ENCODE measurements around the gene RHO.

DNA sequence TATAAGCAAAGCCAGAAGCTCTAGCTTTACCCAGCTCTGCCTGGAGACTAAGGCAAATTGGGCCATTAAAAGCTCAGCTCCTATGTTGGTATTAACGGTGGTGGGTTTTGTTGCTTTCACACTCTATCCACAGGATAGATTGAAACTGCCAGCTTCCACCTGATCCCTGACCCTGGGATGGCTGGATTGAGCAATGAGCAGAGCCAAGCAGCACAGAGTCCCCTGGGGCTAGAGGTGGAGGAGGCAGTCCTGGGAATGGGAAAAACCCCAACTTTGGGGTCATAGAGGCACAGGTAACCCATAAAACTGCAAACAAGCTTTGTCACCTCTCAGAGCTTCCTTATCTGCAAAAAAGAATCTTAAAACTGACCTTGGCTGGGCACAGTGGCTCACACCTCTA is 6.6 kb downstream of the RHO start:
- TF ChIP-seq, protein P1, sequence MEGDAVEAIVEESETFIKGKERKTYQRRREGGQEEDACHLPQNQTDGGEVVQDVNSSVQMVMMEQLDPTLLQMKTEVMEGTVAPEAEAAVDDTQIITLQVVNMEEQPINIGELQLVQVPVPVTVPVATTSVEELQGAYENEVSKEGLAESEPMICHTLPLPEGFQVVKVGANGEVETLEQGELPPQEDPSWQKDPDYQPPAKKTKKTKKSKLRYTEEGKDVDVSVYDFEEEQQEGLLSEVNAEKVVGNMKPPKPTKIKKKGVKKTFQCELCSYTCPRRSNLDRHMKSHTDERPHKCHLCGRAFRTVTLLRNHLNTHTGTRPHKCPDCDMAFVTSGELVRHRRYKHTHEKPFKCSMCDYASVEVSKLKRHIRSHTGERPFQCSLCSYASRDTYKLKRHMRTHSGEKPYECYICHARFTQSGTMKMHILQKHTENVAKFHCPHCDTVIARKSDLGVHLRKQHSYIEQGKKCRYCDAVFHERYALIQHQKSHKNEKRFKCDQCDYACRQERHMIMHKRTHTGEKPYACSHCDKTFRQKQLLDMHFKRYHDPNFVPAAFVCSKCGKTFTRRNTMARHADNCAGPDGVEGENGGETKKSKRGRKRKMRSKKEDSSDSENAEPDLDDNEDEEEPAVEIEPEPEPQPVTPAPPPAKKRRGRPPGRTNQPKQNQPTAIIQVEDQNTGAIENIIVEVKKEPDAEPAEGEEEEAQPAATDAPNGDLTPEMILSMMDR (IDR thresholded peaks at IDR 0.05; ENCODE audit: insufficient read depth, low read length, poor library complexity, severe bottlenecking) = no peak
- no peak for TF ChIP-seq EZH2phosphoT487 (conservative IDR thresholded peaks at IDR 0.05; ENCODE audit: low read length)
